ENCODE data around the gene ACO1. TPM values are rescaled to one million over a fixed set of nuclear protein-coding genes. Genes with fewer than 3 reads are reported as not detected.

Gene ACO1
- total RNA-seq, 1 donor, result 105 TPM

DNA sequence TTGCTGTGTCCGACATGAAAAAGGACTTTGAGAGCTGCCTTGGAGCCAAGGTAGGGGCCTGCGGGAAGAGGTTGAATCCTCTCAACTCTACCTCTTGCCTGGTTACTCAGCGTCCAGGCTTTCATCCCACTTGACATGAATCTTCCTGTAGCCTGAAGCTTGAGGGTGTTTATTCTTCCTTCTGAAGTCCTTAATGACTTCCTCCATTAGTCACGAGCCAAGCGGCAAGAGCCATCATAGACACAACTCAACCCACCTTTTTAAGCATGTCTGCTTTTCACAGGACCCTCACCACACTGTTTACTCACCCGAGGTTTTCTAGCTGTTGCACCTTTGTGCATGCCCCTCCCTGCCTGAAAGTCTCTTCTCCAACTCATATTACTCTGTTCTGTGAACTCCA, 40.2 kb downstream of the ACO1 start:
- Histone ChIP-seq H4K20me1 (ENCODE audit: insufficient read depth, low read length) (no peaks in the 10 kb centered on the region), H3K79me2 (ENCODE audit: insufficient read depth, low read length) (peaks cover 2% of the 10 kb centered on the region), H3K27me3 (ENCODE audit: insufficient read depth, low read length) (no peaks in the 10 kb centered on the region), H3K36me3 (ENCODE audit: insufficient read depth, low read length) (peaks cover 50% of the 10 kb centered on the region), H3K4me2 (ENCODE audit: insufficient read depth, low read length) (no peak overlapping the region), H2AFZ (ENCODE audit: low read length) (no peak overlapping the region), H3K4me3 (ENCODE audit: insufficient read depth, low read length) (no peak overlapping the region), H3K4me1 (ENCODE audit: insufficient read depth, low read length) (peaks cover 34% of the 10 kb centered on the region), H3K27ac (ENCODE audit: low read depth, low read length) (no peak overlapping the region), H3K9me3 (ENCODE audit: low read depth, low read length) (no peaks in the 10 kb centered on the region)
- TF ChIP-seq, protein P1, sequence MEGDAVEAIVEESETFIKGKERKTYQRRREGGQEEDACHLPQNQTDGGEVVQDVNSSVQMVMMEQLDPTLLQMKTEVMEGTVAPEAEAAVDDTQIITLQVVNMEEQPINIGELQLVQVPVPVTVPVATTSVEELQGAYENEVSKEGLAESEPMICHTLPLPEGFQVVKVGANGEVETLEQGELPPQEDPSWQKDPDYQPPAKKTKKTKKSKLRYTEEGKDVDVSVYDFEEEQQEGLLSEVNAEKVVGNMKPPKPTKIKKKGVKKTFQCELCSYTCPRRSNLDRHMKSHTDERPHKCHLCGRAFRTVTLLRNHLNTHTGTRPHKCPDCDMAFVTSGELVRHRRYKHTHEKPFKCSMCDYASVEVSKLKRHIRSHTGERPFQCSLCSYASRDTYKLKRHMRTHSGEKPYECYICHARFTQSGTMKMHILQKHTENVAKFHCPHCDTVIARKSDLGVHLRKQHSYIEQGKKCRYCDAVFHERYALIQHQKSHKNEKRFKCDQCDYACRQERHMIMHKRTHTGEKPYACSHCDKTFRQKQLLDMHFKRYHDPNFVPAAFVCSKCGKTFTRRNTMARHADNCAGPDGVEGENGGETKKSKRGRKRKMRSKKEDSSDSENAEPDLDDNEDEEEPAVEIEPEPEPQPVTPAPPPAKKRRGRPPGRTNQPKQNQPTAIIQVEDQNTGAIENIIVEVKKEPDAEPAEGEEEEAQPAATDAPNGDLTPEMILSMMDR (IDR thresholded peaks at IDR 0.05; ENCODE audit: extremely low read depth, low read depth, low read length), result no peak
- no peak for DNase-seq (ENCODE audit: insufficient read length, low spot score, missing footprints)

DNA sequence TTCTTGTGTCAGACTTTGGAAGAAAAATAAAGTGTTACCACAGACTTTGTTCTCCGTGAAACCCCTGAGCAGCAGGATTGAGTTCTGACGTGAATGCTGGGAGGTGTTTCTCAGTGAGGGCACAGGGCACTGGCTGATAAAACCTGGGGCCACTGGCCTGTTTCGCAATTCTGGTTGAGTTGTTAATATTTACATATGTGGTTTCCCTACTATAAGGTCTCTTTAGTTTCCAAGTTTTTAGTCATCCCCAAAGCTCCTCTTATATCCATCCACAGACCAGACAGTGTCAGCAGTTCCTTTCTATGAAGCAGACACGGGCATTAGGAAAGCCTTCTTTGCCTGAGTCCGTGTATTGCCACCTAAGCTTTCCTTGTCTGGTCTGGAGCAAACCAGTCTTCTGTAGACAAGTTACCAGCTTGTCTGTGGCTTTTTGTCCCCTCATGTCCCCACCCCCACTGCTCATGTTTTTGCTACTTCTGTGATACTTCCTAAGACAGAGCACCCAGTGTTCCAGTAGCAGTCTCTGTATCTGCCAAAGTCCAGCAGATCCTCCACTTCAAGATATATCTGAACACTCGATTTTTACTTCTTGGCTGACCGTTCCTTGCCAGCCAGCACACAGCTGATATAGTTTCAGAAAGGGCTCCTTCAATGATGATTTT, 42.0 kb downstream of the ACO1 start:
- peaks cover 39% of the 10 kb centered on the region for H3K36me3 ChIP-seq (ENCODE audit: insufficient read depth, low read length)
- TF ChIP-seq, protein P1 (IDR thresholded peaks at IDR 0.05; ENCODE audit: extremely low read depth, low read depth, low read length), result no peak
- DNase-seq (ENCODE audit: insufficient read length, low spot score, missing footprints), result no peak

DNA sequence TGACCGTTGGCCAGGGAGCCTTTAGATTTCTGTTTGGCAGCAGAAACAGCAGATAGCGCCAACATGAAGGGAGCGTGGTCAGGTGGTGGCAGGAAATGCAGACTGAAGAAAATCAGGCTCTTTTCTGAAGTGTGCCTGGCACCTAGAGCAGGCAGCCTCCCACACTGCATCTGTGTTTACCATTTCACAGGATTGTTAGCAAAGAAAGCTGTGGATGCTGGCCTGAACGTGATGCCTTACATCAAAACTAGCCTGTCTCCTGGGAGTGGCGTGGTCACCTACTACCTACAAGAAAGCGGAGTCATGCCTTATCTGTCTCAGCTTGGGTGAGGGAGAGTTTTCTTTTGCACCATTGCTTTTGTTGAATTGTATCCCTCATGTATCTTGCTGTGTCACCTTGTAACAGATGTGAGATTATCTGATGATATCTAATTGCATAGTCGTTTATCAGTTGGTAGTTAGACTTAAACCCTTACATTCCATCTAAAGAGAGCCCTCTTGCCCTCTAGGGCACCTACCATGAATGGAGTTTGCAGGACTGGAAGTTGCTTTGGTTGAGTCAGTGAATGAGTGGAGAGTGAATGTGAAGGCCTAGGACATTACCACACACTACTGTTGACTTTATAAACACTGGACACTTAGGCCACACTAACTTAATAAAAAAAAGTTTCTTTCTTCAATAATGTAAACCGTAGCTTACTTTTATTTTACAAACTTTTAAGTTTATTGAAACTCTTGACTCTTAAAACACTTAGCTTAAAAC, 42.8 kb downstream of the ACO1 start:
- H3K79me2 ChIP-seq (ENCODE audit: insufficient read depth, low read length), result peaks cover 2% of the 10 kb centered on the region
- no peaks in the 10 kb centered on the region for H3K9me3 ChIP-seq (ENCODE audit: low read depth, low read length)
- H3K27me3 ChIP-seq (ENCODE audit: insufficient read depth, low read length), result no peaks in the 10 kb centered on the region
- DNase-seq (ENCODE audit: insufficient read length, low spot score, missing footprints), result peak; percentile 62
- H3K4me1 ChIP-seq (ENCODE audit: insufficient read depth, low read length), result peaks cover 58% of the 10 kb centered on the region
- no peaks in the 10 kb centered on the region for H4K20me1 ChIP-seq (ENCODE audit: insufficient read depth, low read length)
- H2AFZ ChIP-seq (ENCODE audit: low read length), result no peak overlapping the region
- TF ChIP-seq, protein P1 (IDR thresholded peaks at IDR 0.05; ENCODE audit: extremely low read depth, low read depth, low read length), result no peak
- peak overlapping the region; percentile 85 for H3K27ac ChIP-seq (ENCODE audit: low read depth, low read length)
- H3K4me3 ChIP-seq (ENCODE audit: insufficient read depth, low read length), result no peak overlapping the region
- peak overlapping the region; percentile 68 for H3K4me2 ChIP-seq (ENCODE audit: insufficient read depth, low read length)
- peaks cover 39% of the 10 kb centered on the region for H3K36me3 ChIP-seq (ENCODE audit: insufficient read depth, low read length)

More for the DNA sequence above, 42.0 kb downstream of the ACO1 start:
- H3K4me3 ChIP-seq (ENCODE audit: insufficient read depth, low read length), result peak overlapping the region; percentile 24
- peaks cover 2% of the 10 kb centered on the region for H3K79me2 ChIP-seq (ENCODE audit: insufficient read depth, low read length)
- H3K4me2 ChIP-seq (ENCODE audit: insufficient read depth, low read length), result peak overlapping the region; percentile 68
- no peaks in the 10 kb centered on the region for H3K9me3 ChIP-seq (ENCODE audit: low read depth, low read length)
- peaks cover 51% of the 10 kb centered on the region for H3K4me1 ChIP-seq (ENCODE audit: insufficient read depth, low read length)
- peak overlapping the region; percentile 85 for H3K27ac ChIP-seq (ENCODE audit: low read depth, low read length)
- H2AFZ ChIP-seq (ENCODE audit: low read length), result no peak overlapping the region
- H4K20me1 ChIP-seq (ENCODE audit: insufficient read depth, low read length), result no peaks in the 10 kb centered on the region
- H3K27me3 ChIP-seq (ENCODE audit: insufficient read depth, low read length), result no peaks in the 10 kb centered on the region

DNA sequence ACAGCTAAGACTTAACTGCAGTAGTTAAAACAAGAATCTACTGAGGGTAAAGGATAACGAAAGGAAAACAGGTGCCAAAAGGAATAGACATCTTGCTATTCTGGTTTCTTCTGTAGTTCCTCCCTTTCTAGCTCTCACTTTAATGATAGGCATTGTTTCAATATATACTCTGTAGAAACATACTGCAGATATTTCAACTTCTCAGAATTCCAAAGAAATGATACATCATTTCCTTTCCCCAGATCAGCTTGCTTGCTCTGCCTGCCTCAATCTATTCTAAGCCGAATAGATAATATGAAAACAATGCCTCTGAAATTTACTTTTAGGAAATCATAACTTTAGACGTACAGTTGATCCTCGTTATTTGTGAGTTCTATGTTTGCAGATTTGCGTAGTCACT, 46.3 kb downstream of the ACO1 start:
- TF ChIP-seq, protein P1 (IDR thresholded peaks at IDR 0.05; ENCODE audit: extremely low read depth, low read depth, low read length), result no peak
- DNase-seq (ENCODE audit: insufficient read length, low spot score, missing footprints), result peak; percentile 65
- peaks cover 48% of the 10 kb centered on the region for H3K4me1 ChIP-seq (ENCODE audit: insufficient read depth, low read length)
- peaks cover 2% of the 10 kb centered on the region for H3K79me2 ChIP-seq (ENCODE audit: insufficient read depth, low read length)
- H4K20me1 ChIP-seq (ENCODE audit: insufficient read depth, low read length), result no peaks in the 10 kb centered on the region
- H2AFZ ChIP-seq (ENCODE audit: low read length), result no peak overlapping the region
- no peaks in the 10 kb centered on the region for H3K27me3 ChIP-seq (ENCODE audit: insufficient read depth, low read length)
- peak overlapping the region; percentile 54 for H3K27ac ChIP-seq (ENCODE audit: low read depth, low read length)
- peak overlapping the region; percentile 59 for H3K4me2 ChIP-seq (ENCODE audit: insufficient read depth, low read length)
- H3K36me3 ChIP-seq (ENCODE audit: insufficient read depth, low read length), result peaks cover 52% of the 10 kb centered on the region
- peak overlapping the region; percentile 26 for H3K4me3 ChIP-seq (ENCODE audit: insufficient read depth, low read length)
- no peaks in the 10 kb centered on the region for H3K9me3 ChIP-seq (ENCODE audit: low read depth, low read length)
